H7 (cell line): Measurements from ENCODE around the gene EPHA3. TPM values are rescaled to one million over a fixed set of nuclear protein-coding genes. Genes with fewer than 3 reads are reported as not detected.
A peak's percentile ranks its signal among the peaks of the same experiment; 100 is the strongest.

Experiments used
- DNase-seq: peaks from one replicate; pipeline ENCODE4 v3.0.0; 2012
- H3K27me3 ChIP-seq: 2 replicates; pipeline ENCODE4 v1.6.0; 2011; ENCODE audit warnings: mild to moderate bottlenecking, low read length; ENCODE audit not compliant: control insufficient read depth, insufficient read depth
- H3K36me3 ChIP-seq: replicated peaks from 2 replicates; pipeline ENCODE4 v1.5.1; 2011; ENCODE audit warnings: low read length; ENCODE audit not compliant: control insufficient read depth, insufficient read depth
- H3K4me3 ChIP-seq: 2 replicates; pipeline ENCODE4 v1.5.1; 2011; ENCODE audit warnings: low read depth, mild to moderate bottlenecking, control low read depth, low read length, moderate library complexity; ENCODE audit not compliant: insufficient read depth
- total RNA-seq: library from RNA; depleted of rRNA; stranded (reverse); fragments of >200 nt; shearing (Covaris generic); gene quantifications from 2 replicates; pipeline ENCODE4 v1.2.3, GENCODE V29; 2014

Gene EPHA3
- total RNA-seq, 1 experiment from 2014 or later: 0.31 TPM

DNA sequence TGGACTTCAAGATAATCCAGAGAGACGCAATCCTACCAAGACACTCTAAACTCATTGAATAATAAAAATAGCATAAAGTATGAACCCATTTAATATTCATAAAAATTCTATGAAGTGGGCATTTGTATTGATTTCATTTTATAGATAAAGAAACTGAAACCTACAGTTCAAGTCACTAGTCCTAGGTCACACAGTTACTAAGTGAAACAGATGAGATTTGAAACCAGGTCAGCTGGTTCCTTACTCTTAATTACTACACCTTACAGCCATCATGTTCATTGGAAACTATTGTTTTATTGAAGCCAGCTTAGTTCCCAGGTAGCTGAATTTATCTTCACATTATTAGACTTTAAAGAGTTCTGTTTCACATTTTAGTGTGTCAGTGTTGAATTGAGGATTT is 158.7 kb downstream of the EPHA3 start:
- no peak overlapping the region for H3K4me3 ChIP-seq
- no peaks in the 10 kb centered on the region for H3K36me3 ChIP-seq
- no peak for DNase-seq
- no peaks in the 10 kb centered on the region for H3K27me3 ChIP-seq

DNA sequence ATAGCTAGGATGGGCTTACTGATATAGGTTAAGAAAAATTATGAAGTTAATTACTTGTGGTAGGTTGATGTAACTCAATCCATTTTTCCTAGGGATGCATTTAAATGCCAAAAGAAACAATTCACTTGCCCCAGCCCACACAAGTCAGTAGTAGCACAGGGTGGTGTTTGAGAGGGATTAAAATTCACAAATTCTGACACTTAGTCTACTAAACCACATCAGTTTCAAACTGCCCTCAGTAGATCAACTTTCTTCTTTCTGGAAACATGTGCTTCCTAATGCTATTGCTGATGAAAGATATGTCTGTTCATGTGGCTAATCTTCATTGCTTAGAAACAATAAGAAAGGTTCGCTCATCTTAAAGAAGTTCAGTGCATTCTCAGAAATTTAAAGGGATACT is 160.6 kb downstream of the EPHA3 start:
- H3K4me3 ChIP-seq: no peak overlapping the region
- H3K36me3 ChIP-seq: no peaks in the 10 kb centered on the region
- DNase-seq: no peak
- no peaks in the 10 kb centered on the region for H3K27me3 ChIP-seq

DNA sequence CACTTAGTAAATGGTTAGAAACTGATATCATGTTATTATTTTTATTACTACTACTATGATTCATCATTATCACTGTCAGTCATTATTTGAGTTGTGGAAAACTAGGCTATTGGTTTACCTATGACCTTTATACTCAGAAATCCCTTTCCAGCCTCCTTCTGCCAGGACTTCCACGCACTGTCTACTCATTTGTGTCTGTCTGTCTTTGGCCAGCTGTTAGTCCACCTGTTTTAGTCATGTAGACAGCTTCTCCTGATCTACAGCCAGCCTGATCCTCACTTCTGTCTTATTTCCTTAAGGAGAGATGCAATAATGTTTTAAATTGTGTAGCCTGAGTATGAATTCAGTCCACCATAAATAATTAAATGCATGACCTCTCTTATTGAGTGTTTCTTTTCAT is 162.8 kb downstream of the EPHA3 start:
- H3K4me3 ChIP-seq: no peak overlapping the region
- H3K36me3 ChIP-seq: no peaks in the 10 kb centered on the region
- DNase-seq: no peak
- no peaks in the 10 kb centered on the region for H3K27me3 ChIP-seq

DNA sequence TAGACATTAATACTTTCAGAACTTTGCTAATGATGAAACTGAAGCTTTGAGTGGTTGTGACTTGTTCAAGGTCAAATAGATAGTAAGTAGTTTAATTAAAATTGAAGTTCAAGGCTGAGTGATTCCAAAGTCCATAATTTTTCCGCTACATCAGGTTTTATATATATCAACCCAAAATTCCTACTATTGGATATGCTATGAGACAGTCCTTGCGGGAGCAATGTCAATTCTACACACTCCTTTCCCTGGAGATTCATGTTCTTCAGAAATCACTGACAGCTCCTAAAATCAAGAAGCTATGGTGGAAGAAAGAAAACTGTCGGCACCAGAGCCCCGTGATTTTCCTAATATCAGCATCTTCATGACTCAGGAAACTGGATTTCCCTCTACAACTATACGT is 167.6 kb downstream of the EPHA3 start:
- DNase-seq: no peak
- Histone ChIP-seq H3K27me3 (no peaks in the 10 kb centered on the region), H3K36me3 (no peaks in the 10 kb centered on the region), H3K4me3 (no peak overlapping the region)

DNA sequence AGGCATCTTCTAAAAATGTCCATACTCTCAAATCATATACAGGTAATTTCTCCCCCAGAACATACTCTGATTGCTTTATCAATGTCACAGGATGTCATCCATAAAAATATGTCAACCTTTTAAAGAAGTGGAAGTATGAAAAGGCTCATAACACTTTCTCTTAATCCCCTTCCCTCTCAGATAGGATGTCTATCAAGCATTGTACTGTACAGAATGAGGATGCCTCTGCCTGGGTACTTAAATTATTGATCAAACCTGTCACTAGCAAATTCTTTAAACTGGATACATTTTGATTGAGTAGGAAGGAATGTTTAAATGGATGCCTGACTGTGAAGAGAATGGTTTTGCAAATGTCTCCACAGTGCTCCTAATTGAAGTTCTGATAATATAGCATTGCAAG is 168.7 kb downstream of the EPHA3 start:
- no peak overlapping the region for H3K4me3 ChIP-seq
- DNase-seq: no peak
- H3K36me3 ChIP-seq: no peaks in the 10 kb centered on the region
- H3K27me3 ChIP-seq: no peaks in the 10 kb centered on the region

DNA sequence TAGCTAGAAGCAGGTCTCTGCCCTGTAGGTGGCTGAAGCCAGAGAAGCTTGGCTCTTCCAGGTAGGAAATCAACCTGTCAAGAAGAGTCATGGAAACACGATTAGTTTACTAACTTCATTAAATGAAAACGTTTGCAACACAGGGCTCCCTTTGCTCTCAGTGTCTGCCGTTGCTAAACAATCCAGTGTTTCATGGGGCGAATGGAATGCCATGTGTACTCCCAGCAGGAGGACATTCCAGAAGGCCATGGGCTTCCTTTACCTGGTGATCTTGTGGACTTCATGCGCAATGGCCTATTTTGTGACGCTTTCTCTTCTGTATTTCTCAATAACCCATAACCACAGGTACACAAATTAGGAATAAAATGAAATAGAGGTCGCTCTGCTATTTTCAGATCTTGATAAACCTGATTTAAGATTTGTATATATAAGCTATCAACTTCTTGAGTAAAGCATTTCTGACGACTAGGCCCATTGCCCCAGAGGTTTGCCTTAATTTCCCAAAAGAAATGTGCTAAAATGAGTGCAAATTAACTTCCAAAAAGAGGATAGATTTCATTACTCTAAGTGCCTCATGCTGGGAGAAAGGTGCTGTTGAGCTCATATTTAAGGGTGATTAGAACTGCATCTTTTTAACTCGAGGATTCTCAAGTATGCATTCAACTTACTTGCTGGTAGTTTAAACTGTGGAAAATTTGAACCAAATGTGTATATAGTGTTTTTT is 171.0 kb downstream of the EPHA3 start:
- H3K27me3 ChIP-seq: no peaks in the 10 kb centered on the region
- H3K4me3 ChIP-seq: no peak overlapping the region
- H3K36me3 ChIP-seq: no peaks in the 10 kb centered on the region
- DNase-seq: peak; percentile 10

DNA sequence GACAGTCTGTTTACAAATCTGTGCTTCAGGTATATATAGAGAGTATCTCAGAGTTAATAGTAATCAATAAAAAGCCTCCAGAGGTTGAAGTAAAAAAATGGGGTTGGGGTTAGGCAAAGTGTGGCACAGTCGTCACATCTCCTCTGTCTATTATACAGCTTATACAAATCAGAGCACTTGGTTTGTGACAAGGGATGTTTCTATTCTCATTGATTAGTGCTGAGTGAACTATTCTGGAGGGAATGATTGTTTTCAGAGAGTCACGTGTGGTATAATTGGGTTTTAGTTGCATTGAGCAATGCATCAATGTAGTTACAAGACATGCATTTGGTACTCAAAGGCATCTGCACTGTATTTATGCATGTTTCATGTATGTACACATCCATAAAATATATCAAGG is 172.9 kb downstream of the EPHA3 start:
- Histone ChIP-seq H3K27me3 (no peaks in the 10 kb centered on the region), H3K36me3 (no peaks in the 10 kb centered on the region), H3K4me3 (no peak overlapping the region)
- no peak for DNase-seq

DNA sequence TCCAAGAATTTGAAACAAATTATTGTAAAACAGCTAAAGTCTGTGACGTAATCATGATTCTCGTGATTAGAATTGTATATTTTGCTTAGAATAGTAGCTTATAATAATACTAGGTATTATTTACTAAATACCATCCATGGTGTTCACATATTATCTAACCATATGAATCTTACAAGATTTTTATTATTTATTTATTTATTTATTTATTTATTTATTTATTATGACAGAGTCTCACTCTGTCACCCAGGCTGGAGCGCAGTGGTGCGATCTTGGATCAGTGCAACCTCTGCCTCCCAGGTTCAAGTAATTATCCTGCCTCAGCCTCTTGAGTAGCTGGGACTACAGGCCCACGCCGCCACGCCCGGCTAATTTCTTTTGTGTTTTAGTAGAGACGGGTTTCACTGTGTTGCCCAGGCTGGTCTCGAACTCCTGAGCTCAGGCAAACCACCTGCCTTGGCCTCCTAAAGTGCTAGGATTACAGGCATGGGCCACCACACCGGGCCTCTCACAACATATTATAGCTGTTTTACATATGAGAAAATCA is 173.5 kb downstream of the EPHA3 start:
- H3K36me3 ChIP-seq: no peaks in the 10 kb centered on the region

DNA sequence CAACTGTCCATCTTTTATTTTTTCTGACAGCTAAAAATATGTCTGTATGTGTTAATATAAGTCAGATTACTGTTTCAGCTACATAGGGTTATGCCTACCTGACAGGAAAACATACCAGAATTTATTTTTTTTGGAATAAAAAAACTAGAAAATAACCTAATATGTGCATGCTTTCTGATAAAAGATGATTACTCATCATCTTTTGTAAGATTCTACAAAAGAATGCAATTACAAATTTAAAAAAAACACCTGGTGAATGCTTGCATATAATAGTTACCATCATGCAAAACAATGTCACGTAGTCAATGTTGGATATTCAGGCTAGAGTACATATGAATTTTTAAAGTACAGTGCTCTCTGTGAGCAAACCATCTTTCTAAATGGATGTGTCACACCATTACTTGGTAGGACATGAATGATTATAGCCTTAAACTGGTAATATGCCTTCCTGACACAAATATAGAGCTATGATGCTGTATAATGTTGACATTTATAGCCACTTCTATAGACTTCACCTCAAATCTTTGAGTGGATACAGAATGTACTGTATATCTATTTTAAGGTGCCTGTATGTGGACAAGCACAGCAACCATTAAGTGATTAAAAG is 180.6 kb downstream of the EPHA3 start:
- DNase-seq: no peak
- Histone ChIP-seq H3K36me3 (no peaks in the 10 kb centered on the region), H3K27me3 (no peaks in the 10 kb centered on the region), H3K4me3 (no peak overlapping the region)

More for the DNA sequence above, 173.5 kb downstream of the EPHA3 start:
- Histone ChIP-seq H3K4me3 (no peak overlapping the region), H3K27me3 (no peaks in the 10 kb centered on the region)
- no peak for DNase-seq

DNA sequence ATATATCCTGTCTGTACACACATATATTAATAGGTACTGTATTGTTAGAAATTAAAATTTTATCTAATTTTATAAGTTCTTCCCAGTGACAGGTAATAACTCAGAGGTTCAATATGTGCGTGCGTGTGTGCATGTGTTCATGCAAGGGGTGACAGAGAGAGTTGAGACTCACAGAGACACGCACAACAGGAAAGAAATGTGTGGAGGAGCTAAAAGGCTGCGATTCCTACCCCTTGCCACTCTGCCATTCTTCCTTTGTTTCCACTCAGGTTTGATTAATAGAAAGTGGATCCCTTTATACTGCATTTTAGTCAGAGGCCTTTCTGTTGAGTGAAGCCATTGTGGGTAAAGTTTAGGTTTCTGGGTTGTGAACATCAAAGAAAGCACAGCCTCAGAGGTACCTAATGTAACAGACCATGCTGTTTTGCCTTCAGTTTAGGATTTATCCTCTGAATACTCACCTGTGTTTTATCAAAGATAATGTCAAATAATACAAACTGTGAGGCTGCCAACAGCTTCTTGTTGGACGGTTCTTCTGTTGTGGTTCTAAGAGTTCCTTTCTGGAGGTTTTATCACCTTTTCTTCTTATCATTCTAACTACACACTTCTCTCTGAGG is 182.3 kb downstream of the EPHA3 start:
- no peak for DNase-seq
- H3K4me3 ChIP-seq: no peak overlapping the region

DNA sequence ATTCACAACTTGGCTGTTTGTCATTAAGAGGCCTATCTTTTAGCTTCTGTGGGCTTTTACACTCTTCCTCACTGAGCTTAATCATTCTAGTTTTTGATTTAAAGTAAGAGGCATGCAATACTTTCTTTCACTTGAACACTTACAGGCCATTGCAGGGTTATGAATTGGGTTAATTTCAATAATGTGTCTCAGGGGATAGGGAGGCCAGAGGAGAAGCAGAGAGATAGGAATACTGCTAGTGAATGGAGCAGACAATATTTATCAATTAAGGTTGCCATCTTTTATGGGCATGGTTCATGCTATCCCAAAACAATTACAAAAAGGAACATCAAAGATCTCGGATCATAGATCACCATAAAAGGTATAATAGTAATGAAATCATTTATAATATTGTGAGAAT is 189.8 kb downstream of the EPHA3 start:
- DNase-seq: no peak
- no peak overlapping the region for H3K4me3 ChIP-seq
- no peaks in the 10 kb centered on the region for H3K36me3 ChIP-seq
- no peaks in the 10 kb centered on the region for H3K27me3 ChIP-seq

More for the DNA sequence above, 182.3 kb downstream of the EPHA3 start:
- no peaks in the 10 kb centered on the region for H3K27me3 ChIP-seq
- no peaks in the 10 kb centered on the region for H3K36me3 ChIP-seq

DNA sequence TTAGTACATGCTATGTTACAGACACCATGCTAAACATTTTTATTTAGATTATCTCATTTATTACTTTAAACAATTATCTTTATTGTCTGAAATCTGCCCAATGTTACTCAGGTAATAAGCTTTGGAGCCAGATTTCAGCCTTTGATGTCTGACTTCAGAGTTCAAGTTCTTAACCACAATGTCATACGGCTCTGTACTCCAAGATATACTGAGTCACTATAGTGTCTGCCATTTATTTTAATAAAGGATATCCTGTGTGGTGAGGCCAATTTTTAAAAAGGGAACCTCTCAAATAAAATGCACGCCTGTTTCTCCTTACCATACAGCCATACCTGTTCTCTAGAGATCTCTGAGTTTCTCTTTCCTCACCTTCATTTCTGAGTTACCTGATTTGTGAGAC is 193.1 kb downstream of the EPHA3 start:
- DNase-seq: no peak
- H3K36me3 ChIP-seq: no peaks in the 10 kb centered on the region
- no peaks in the 10 kb centered on the region for H3K27me3 ChIP-seq
- no peak overlapping the region for H3K4me3 ChIP-seq

DNA sequence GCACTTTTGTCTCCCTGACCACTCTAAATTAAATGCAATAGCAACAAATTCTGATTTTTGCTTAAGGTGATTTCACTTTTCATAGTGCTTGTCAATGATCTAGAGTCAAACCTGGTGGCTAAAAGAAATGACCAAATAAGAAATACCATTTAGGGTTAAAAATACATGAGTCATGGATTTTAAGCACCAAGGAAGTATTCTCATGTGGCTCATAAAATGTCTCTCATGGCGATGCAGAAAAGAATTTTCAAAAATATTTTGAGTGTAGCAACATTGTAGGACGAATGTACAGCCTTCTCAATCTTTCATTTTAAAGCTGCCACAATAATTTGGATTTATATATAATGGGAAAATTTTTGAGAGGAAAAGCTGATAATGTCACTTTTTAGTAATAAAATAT is 193.6 kb downstream of the EPHA3 start:
- no peak for DNase-seq
- Histone ChIP-seq H3K27me3 (no peaks in the 10 kb centered on the region), H3K4me3 (no peak overlapping the region), H3K36me3 (no peaks in the 10 kb centered on the region)

DNA sequence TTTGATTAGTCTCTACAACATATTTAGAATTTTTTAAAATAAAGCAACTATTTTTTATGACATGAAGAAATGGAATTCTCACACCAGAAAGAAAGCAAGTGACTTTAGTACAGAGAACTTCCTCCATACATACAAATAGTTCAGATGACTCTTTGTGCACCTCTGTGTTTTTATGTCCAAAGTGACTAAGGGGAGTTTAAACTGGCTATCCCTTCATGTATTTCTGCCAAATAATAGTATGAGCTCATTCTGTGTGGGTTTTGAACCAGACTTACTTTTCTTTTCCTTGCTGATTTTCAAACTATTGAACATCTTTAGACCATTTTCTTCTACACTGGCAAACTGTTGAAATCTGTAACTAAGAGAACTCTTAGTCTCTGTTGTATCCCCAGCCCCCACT is 196.3 kb downstream of the EPHA3 start:
- DNase-seq: no peak
- no peaks in the 10 kb centered on the region for H3K36me3 ChIP-seq
- no peaks in the 10 kb centered on the region for H3K27me3 ChIP-seq
- H3K4me3 ChIP-seq: no peak overlapping the region

DNA sequence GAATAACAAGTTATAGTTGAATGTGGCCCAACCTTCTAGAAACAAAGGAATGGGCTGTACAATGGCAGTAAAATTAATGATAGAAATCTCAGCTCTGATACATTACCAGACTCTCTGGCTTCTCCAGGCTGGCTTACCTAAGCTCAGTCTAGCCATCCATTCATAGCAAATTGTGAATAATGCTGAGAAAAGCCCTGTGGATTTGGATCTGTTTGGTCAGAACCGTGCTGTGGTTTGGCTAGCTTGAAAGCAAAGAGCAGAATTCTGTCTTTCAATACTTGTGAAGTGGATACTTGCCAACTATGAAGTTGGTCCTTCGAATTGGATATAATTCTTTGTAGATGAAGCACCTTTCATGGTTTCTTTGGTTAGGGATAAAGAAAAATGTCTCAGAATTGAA is 199.1 kb downstream of the EPHA3 start:
- Histone ChIP-seq H3K27me3 (no peaks in the 10 kb centered on the region), H3K36me3 (no peaks in the 10 kb centered on the region), H3K4me3 (no peak overlapping the region)
- DNase-seq: no peak
